Activated naive CD4-positive, alpha-beta T cell treated with anti-CD3 and anti-CD28 coated beads for 36 hours (primary cell): ENCODE data around the gene RBP3. TPM values are rescaled to one million over a fixed set of nuclear protein-coding genes. Genes with fewer than 3 reads are reported as not detected.

Source experiments
- CTCF ChIA-PET: fragments of 350-600 bp; sonication (Branson Sonifier 250); formaldehyde crosslinking; loops from one replicate; lab custom pipeline; 2021; ENCODE audit warnings: antibody characterized with exemption; lab: Charles Lee
- DNase-seq: peaks from one replicate; pipeline ENCODE4 v3.0.0-alpha.2; 2020
- H3K27ac Mint-ChIP-seq: one replicate; pipeline ENCODE4 v1.8.0; 2021; ENCODE audit warnings: mild to moderate bottlenecking, mixed read lengths
- H3K27me3 Mint-ChIP-seq: one replicate; pipeline ENCODE4 v1.8.0; 2021; ENCODE audit warnings: low read depth, mixed read lengths
- H3K36me3 Mint-ChIP-seq: one replicate; pipeline ENCODE4 v1.8.0; 2021; ENCODE audit warnings: low read depth, mixed read lengths
- H3K4me1 Mint-ChIP-seq: one replicate; pipeline ENCODE4 v1.8.0; 2021; ENCODE audit warnings: low read depth, mixed read lengths
- H3K4me3 Mint-ChIP-seq: one replicate; pipeline ENCODE4 v1.8.0; 2021; ENCODE audit warnings: mild to moderate bottlenecking, moderate library complexity, mixed read lengths
- H3K9me3 Mint-ChIP-seq: one replicate; pipeline ENCODE4 v1.8.0; 2021; ENCODE audit warnings: mixed read lengths
- intact Hi-C: fragments of 100-400 bp; cut with micrococcal nuclease; formaldehyde crosslinking; loops from one replicate; pipeline ENCODE4 v1.15.1; 2023
- total RNA-seq, 2 experiments: library from RNA; stranded (reverse); gene quantifications; one replicate each; pipeline ENCODE4 v1.2.3, GENCODE V29; 2021

The RBP3 gene
- total RNA-seq, 2 experiments from 2014 or later = not detected

DNA sequence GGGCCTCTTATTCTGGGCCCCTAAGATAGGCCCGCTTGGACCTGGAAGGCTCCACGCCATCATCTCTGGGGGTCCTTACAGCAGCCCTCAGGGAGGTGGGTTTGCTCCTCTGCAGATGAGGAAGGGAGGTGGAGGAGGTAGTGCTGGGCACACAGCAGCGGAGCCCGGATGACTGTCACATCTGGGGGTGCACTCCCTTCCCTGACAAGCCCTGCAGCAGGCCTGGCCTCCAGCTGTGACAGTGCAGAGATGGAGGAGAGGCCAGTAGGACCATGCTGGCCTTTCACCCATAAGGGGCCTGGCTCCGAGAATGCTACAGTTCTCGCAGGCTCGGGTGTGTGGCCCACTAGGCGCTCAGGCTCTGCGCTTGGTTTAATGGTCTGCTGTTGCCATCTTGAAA is 16.7 kb upstream of the RBP3 start:
- Mint-ChIP-seq H3K9me3 (no peaks in the 10 kb centered on the region), H3K27me3 (no peaks in the 10 kb centered on the region), H3K4me1 (no peaks in the 10 kb centered on the region), H3K27ac (no peak overlapping the region), H3K36me3 (no peaks in the 10 kb centered on the region), H3K4me3 (no peak overlapping the region)
- intact Hi-C loops = no loop called here
- DNase-seq = no peak
- CTCF ChIA-PET = interaction anchor here (0.9 to 1.4 kb wide), 3 partner anchors 9 to 307 kb away, joined by 3 to 5 read pairs (median 3); no protein-coding TSS in a partner anchor

GRCh38 chr10:47331954-47332353 is 16.2 kb upstream of the RBP3 start:
- H3K9me3 Mint-ChIP-seq = no peaks in the 10 kb centered on the region
- H3K27ac Mint-ChIP-seq = no peak overlapping the region
- no peaks in the 10 kb centered on the region for H3K27me3 Mint-ChIP-seq
- CTCF ChIA-PET = interaction anchor here (0.9 to 1.4 kb wide), 3 partner anchors 9 to 307 kb away, joined by 3 to 5 read pairs (median 3); no protein-coding TSS in a partner anchor
- no peaks in the 10 kb centered on the region for H3K36me3 Mint-ChIP-seq
- no peak overlapping the region for H3K4me3 Mint-ChIP-seq
- H3K4me1 Mint-ChIP-seq = no peaks in the 10 kb centered on the region
- DNase-seq = no peak
- intact Hi-C loops = no loop called here

GRCh38 chr10:47332371-47332770 is 15.8 kb upstream of the RBP3 start:
- no peak overlapping the region for H3K27ac Mint-ChIP-seq
- CTCF ChIA-PET = interaction anchor here (0.9 to 1.4 kb wide), 3 partner anchors 8 to 307 kb away, joined by 3 to 5 read pairs (median 3); no protein-coding TSS in a partner anchor
- no peak overlapping the region for H3K4me3 Mint-ChIP-seq
- no peaks in the 10 kb centered on the region for H3K4me1 Mint-ChIP-seq
- no peak for DNase-seq
- H3K9me3 Mint-ChIP-seq = no peaks in the 10 kb centered on the region
- intact Hi-C loops = no loop called here
- no peaks in the 10 kb centered on the region for H3K27me3 Mint-ChIP-seq
- no peaks in the 10 kb centered on the region for H3K36me3 Mint-ChIP-seq

- Mint-ChIP-seq H3K27ac (no peak overlapping the region), H3K4me1 (no peaks in the 10 kb centered on the region), H3K4me3 (no peak overlapping the region), H3K9me3 (no peaks in the 10 kb centered on the region), H3K36me3 (no peaks in the 10 kb centered on the region), H3K27me3 (no peaks in the 10 kb centered on the region)
- CTCF ChIA-PET = interaction anchor here (0.8 kb wide), 1 partner anchor 11 kb away, joined by 3 read pairs; the partner anchor contains the start of gene GDF2
- intact Hi-C loops = no loop called here
- DNase-seq = no peak
These were observed 15.2 kb upstream of the RBP3 start for GRCh38 chr10:47332946-47333345.

DNA sequence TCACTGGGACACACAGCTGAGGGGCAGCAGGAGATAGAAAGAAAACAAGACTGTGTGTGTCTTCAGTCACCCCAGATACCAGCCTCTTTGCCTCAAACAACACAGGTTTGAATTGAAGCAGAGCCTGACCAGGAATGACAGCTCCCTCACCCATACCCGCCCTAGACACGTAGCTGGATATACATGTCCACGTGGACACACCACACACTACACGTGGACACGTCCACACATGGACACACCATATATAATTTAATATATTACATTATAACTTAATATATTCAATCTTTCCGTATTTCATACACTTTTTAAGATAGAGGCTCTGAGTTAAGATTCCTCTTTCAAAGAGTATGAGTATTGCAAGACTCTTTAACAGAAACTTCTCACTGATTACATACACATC is 14.6 kb upstream of the RBP3 start:
- H3K9me3 Mint-ChIP-seq = no peaks in the 10 kb centered on the region
- CTCF ChIA-PET = interaction anchor here (0.8 kb wide), 1 partner anchor 12 kb away, joined by 3 read pairs; the partner anchor contains the start of gene GDF2
- no peak overlapping the region for H3K4me3 Mint-ChIP-seq
- H3K36me3 Mint-ChIP-seq = no peaks in the 10 kb centered on the region
- intact Hi-C loops = no loop called here
- H3K4me1 Mint-ChIP-seq = no peaks in the 10 kb centered on the region
- no peak for DNase-seq
- no peak overlapping the region for H3K27ac Mint-ChIP-seq
- H3K27me3 Mint-ChIP-seq = no peaks in the 10 kb centered on the region

DNA sequence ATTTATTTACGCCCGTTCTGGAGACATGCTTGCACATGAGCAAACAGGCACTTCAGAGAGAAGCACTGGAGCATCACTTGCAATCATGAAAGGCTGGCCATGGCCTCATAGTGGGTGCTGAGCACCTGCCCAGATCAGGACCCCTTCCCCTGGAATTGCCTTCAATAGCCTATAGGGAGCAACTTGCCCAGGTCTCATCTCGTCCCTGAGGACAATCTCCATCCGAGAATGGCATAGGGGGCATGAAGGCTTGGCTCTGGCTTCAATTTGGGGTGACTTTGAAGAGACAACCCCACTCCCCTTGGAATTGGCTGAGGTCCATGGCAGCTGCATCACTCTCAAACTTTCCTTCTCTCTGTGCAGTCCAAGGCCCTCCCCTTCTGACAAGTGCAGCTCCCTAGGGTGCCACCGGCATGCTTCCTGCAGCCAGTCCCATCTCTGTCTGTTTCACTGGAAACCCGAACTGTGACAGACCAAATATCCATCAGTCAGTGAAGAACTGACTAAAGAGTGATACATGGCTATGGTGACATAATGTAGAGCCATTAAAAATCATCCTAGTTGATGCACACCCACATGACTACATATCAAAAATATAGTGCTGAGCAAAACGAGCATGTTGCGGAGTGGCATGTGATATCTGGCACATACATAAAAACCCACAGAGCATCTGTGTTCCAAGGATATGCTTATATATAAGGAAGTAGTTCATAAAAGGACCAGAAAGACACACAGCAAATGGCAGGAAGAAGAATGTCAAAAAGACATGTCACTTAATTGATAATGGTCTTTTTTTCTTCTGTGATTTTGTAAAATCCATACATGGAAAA is 13.5 kb upstream of the RBP3 start:
- Mint-ChIP-seq H3K27me3 (no peaks in the 10 kb centered on the region), H3K4me3 (no peak overlapping the region), H3K36me3 (no peaks in the 10 kb centered on the region), H3K4me1 (no peaks in the 10 kb centered on the region), H3K27ac (no peak overlapping the region), H3K9me3 (no peaks in the 10 kb centered on the region)
- intact Hi-C loops = no loop called here
- CTCF ChIA-PET = no interaction called here
- DNase-seq = no peak

DNA sequence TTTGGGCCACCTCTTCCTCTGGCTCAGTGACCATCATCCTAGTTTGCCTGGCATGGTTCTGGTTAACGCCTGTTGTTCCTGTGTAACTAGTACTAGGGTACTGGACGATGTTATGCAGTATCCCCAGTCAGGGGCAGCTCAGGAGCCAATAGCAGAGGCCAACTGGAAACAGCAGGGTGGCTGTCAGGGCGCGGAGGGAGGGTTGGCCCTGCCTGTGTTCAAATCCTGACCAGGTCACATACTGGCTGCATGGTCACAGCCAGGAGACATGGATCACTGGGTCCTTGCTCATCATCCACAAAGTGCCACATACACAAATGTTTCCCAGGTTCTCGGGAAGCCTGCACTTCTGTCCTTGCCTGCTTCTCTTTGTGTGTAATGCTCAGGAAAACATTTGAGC is 12.3 kb upstream of the RBP3 start:
- Mint-ChIP-seq H3K36me3 (no peaks in the 10 kb centered on the region), H3K27me3 (peaks cover 4% of the 10 kb centered on the region), H3K4me3 (no peak overlapping the region), H3K4me1 (no peaks in the 10 kb centered on the region), H3K27ac (no peak overlapping the region), H3K9me3 (no peaks in the 10 kb centered on the region)
- CTCF ChIA-PET = no interaction called here
- intact Hi-C loops = no loop called here
- no peak for DNase-seq

GRCh38 chr10:47336387-47337134 is 11.6 kb upstream of the RBP3 start:
- intact Hi-C loops = no loop called here
- H3K4me3 Mint-ChIP-seq = no peak overlapping the region
- peaks cover 4% of the 10 kb centered on the region for H3K27me3 Mint-ChIP-seq
- no peaks in the 10 kb centered on the region for H3K9me3 Mint-ChIP-seq
- H3K36me3 Mint-ChIP-seq = no peaks in the 10 kb centered on the region
- H3K27ac Mint-ChIP-seq = no peak overlapping the region
- DNase-seq = no peak
- H3K4me1 Mint-ChIP-seq = no peaks in the 10 kb centered on the region
- CTCF ChIA-PET = interaction anchor here (1.2 to 1.3 kb wide), 2 partner anchors 24 to 289 kb away, joined by 4 read pairs; no protein-coding TSS in a partner anchor

GRCh38 chr10:47337310-47337709 is 10.9 kb upstream of the RBP3 start:
- CTCF ChIA-PET = interaction anchor here (0.5 to 1.3 kb wide), 3 partner anchors 24 to 290 kb away, joined by 3 to 4 read pairs (median 4); no protein-coding TSS in a partner anchor
- Mint-ChIP-seq H3K9me3 (no peaks in the 10 kb centered on the region), H3K4me3 (no peak overlapping the region), H3K36me3 (no peaks in the 10 kb centered on the region), H3K27me3 (peaks cover 4% of the 10 kb centered on the region), H3K4me1 (no peaks in the 10 kb centered on the region), H3K27ac (no peak overlapping the region)
- intact Hi-C loops = no loop called here
- DNase-seq = no peak

DNA sequence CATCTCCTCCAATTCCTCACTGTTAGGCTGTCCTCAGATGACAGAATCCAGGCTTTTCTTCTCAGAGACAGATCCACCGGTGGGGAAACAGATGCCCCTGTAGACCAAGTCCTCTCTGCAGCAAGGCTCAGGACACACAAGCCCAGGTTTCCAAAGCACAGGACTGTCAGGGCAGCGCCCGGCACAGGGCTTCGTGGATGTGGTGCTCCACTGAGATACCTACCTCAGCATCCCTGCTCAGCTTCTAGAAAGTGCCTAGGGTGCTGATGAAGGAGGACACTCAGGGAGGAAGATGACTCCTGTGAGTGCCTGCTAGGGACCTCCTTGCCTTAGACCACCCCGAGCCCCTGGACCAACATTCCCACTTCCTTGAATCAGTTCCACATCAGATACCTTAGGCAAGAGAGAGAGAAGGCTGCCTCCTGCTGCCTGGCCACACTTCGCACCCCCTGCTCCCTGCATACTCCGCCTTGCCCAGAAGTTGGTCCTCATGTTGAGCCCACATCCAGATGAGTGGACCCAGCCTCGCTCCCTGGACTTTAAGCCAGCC is 8.9 kb upstream of the RBP3 start:
- CTCF ChIA-PET = interaction anchor here (0.7 to 2.3 kb wide), 5 partner anchors 285 to 314 kb away, joined by 3 to 24 read pairs (median 4); no protein-coding TSS in a partner anchor

DNA sequence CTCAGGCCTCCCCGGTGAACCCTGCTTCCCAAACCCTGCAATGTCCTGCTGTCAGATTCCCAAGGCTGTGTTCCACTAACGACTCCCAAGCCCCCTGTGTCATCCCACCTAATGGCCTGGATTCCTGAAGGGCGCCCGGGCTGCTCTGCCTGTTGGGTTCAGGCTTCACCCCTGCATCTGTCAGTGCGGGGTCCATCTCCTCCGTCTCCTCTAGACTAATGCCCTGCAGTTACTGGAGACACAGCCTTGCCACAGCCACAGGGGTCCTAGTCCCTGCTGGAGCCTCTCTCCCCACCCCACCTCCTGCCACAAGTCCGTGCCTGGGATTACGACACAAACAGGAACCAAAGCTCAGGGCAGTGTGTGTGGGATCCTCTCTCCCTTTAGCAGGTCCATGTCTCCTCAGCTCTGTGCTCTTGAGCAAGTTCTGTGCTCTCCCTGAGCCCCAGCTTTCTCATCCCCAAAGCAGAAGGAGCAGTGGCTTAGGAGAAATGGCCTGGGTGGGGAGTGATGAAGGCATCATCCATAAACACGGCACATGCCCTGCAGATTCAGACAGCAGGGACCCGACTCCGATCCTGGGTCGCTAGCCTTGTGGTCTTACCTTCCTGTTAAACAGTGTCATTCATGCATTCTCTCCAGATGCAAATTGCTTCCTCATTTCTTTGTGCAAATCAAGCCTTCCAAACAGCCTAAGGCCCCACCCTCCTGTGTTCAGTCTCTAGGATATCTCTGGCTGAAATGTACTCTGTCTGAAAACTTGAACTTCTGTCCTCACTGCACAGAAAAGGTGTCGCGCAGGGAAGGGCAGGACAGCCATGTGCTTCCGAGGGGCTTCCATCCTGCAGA is 8.2 kb upstream of the RBP3 start:
- intact Hi-C loops = loop anchor here (1.0 kb wide), 3 partner anchors 28 to 316 kb away; no protein-coding TSS in a partner anchor
- Mint-ChIP-seq H3K27me3 (peaks cover 4% of the 10 kb centered on the region), H3K4me1 (no peaks in the 10 kb centered on the region), H3K9me3 (no peaks in the 10 kb centered on the region), H3K27ac (no peak overlapping the region), H3K36me3 (no peaks in the 10 kb centered on the region), H3K4me3 (no peak overlapping the region)
- no peak for DNase-seq
- CTCF ChIA-PET = interaction anchor here (0.6 to 2.3 kb wide), 19 partner anchors 9 to 339 kb away, joined by 3 to 24 read pairs (median 4); no protein-coding TSS in a partner anchor

More for the DNA sequence above, 8.9 kb upstream of the RBP3 start:
- Mint-ChIP-seq H3K4me3 (no peak overlapping the region), H3K9me3 (no peaks in the 10 kb centered on the region), H3K27ac (no peak overlapping the region), H3K27me3 (peaks cover 4% of the 10 kb centered on the region), H3K4me1 (no peaks in the 10 kb centered on the region), H3K36me3 (no peaks in the 10 kb centered on the region)
- DNase-seq = no peak
- intact Hi-C loops = no loop called here
